Endometrium (tissue), 2 donors: ENCODE measurements around the gene LIMD2.

ENCODE experiments used
- FAIRE-seq: peaks from 2 replicates; lab custom pipeline; 2012; peaks lifted over from hg19 to GRCh38; lab: Jason Lieb, UNC
- donor health status: control.
- donor health status: control.

The LIMD2 gene

DNA sequence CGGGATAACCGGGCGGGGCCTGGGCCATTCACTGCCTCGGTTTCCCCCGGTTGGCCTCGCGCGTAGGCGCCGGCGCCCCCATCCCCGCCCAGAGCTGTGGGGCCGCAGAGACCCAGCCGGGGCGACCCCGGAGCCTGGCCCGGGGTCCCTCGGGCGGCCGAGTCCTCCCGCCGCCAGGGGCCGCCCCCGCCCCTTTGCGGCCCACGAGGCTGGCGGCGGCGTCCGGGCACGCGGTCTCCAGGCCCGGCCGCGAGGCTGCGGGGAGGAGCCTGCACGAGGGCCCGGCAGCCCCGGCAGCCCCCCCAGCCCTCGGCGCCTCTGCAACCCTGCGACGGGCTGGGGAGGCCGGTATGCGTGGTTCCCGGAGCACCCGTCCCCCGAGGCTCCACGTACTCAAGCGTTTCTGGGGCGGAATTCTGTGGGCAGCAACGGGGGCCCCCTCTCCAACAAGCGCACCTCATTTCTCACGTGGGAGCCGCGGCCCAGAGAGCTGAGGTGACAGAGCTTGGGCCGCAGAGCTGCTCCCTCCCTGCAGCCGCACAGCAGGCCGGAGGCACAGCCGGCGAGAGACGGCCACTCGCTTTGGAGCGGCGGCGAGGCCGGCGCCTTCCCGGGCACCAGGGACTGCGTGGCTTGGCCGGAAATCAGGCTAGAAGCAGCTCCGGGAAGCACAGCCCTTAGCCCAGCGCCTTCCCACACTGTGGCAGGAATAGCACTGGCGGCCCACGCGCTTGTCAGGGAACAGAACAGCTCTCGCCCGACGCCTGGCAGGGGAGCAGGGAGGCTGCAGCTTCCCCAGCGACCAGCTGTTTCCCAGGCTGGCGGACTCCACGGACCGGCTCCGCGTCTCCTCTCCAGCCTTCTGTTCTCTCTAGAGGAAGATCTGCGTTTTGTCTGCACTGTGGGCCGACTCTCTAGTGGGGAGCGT lies 867 bp upstream of the LIMD2 start:
- no peak for FAIRE-seq

DNA sequence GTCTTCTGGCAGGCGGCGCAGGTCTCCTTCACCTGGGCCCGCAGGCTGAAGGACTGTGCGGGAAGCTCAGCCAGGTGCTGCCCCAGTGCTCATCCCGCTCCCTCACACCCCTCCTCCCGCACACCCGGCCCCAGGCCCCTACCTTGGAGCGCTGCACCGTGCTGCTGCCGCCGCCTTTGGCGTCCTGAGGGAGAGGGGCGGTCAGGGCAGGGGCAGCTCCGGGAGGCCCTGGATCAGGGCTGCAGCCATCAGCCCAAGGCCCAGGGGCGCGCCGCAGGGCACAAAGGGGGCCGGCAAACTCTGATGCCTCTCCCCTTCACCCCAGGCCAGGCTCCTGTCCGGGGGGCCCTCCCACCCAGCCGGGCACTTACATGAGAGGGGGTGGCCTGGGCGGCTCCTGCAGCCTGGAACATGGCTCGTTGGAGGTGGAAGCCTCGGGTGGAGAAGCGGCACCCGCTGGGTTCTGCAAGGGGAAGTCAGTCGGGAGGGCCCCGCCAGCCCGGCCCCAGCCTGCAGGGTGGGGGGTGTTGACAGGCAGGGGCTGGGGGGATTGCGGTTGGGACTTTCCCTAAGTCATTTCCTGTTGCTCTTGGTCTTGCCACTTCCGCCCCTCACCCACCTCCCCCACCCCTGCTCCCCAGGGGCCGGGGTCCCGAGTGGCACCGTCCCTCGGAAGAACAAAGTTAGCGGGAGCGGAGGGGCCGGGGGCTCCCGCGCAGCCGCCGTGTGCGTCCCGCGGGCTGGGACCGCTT lies 863 bp downstream of the LIMD2 start:
- FAIRE-seq, result no peak

DNA sequence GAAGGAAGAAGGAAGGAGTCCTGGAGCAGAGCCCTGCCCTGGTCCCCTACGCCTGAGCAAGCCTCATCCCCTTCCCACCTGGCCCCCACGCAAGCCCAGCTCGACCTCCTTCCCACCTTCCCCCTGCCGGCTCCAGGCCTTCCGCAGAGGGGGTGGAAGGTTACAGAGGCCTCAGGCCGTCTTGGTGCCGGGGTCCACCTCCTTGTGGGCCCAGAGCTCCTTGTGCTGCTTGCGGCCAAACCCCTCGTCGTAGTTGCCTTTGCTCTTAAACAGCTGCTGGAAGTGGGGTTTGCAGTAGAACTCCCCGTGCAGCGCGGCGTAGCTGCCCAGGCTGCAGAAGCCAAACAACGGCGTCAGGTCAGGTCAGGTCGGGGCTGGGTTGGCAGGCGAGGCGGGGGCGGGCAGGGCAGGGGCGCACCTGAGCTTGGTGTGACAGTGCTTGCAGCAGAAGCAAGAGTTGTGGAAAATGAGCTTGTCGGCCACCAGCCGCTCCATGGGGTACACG lies 1.5 kb downstream of the LIMD2 start:
- no peak for FAIRE-seq

DNA sequence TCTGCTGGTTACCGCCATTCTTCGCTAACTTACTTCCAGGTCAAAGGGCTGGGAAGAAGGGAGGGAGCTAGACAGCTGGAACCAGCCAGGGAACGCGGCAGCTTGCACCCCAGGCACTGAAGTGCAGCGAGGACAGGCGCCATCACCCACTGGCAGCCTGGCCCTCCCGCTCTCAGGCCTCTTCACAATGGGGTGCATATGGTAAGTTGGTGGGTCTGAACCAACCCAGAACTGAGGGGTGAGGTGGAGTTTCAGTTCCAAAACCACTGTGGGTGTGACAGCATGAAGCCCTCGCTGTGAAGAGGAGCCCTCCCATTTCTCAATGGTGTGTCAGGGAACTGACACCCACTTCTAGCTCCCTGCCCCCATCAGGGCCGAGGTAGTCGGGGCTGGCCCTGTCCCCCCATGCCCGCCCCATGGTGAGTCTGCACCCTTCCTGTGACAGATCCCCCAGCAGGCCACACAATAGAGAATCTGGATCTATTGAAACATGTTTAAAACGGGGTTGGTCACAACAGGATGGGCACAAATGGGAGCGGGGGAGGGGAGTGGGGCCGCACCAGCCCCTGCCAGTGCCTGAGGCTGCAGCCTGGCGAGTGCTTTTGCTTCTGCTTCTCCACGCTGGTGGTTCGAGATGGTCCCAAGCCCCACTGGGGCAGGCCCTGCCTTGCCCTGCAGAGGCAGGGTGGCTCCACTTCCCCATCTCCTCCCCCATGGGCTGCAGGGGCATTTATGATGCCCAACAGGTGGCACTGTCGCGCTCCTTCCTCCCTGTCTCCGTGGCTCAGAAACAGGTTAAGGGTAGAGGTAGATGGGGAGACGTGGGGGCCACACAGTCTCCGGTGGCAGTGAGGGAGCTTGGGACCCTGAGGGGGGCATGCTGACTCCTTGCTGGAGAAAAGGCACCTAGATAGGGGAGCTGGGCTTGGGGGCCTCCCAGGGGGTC lies 2.3 kb downstream of the LIMD2 start:
- FAIRE-seq, result no peak

DNA sequence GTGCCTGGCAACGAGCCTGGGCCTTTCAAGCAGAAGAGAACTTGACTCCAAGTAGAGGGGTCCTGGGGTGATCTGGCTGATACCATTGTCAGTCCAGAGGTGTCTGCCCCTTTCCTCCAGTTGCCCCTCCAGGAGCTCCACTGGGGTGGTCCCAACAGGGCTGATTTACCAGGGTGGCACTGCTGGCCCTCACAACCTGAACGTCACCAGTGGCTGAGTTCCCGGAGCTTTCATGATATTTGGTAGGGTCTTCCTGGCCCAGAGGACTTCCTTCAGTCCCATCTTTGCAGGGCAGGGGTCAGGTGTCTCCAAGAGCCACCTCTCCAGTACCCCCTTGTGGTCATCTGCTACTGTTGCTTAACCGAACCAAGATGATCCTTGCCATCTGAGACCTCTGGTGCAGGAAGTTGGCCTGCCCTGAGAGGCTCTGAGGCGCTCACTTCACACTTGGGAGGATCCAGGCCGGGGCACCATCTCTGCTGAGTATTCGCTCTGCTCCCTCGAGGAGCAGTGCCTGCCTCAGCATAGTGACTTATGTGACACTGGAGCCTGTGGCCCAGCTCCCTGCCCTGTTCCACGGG lies 3.5 kb downstream of the LIMD2 start:
- FAIRE-seq, result no peak

DNA sequence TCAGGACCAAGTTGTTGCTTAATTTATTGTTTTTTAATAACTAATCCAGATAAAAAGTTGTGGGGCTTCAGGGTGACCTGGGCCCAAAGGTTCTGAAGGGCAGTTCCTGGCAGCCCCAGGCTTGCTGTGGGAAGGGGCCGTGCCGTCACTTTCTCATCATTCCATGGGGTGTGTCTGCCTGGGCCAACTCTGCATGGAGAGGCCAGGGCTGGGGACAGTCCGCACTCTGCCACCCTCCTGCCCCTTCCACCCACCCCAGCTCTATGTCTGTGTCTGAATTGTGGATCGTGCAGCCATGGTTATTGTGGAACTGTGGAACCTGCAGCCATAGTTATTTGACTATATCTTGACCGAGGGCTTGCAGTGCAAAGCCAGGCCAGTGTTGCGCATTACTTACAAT lies 4.0 kb downstream of the LIMD2 start:
- FAIRE-seq, result no peak

DNA sequence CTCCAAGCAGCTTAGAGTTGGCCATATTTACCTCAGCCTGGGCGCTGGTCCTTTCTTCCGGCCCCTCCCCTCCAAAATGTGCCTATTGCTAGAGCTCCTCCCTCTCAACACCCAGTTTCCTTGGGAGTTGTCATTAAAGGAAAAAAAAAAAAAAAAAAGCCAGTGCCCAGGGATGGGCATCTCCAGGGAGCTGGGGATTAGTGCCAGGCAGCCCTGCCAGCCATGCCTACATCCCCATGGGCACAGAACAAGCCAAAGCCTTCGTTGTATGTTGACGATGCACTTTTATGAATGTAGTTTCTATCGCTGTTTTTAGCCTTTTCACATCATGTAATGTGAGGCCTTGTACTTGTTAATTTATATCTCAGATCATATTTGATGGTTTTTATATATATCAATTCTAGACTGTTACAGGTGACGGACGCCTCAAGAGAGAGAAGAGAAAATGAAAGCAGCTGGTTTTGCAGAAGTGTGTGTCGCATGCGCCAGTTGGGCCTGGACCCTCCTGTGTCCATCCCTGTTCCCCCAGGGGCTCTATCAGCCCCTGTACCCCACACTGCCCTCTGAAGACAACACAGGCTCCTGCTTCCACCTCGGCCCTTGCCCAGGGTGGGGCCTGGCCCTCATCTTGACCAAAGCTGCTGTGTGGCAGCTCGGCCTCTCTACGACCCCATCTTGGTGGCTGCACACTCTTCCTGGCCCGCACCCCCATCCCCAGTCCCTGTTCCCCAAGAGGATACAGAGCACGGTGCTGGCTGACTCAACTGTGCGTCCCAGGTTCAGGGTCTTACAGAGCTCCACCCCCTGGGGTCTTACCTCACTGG lies 4.8 kb downstream of the LIMD2 start:
- FAIRE-seq, result no peak

DNA sequence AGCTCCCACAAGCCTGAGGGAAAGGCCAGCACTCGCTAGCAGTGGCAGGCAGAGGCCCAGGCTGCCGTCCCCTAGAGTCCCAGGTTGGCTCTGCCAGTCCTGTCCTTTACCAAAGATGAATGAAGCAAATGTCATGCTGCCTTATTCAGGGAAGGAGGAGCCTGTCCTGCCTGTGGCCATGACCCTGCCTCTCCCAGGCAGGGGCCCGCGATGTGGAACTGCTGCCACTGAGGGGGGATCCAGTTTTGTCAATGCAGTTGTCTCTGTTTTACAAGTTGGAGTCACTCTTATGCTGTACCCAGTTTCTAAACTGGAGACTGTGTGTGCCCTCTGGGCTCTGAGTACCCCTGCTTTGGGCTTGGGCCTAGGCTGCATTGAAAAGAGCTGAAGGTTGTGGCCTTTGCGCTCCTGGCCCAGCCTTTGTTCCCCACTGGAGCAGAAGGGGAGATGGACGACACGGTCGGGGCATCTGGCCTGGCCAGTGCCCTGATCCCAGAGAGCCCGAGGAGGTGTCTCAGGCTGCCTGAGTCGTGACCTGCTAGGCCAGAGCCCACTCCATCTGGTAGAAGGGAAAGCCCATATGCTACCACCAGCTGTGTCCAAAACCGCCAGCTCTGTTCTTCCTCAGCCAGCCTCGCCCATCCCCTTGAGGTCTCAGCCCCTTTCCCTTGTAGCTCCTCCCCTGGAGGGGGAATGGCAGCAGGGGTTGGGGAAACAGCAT lies 5.5 kb downstream of the LIMD2 start:
- FAIRE-seq, result no peak

DNA sequence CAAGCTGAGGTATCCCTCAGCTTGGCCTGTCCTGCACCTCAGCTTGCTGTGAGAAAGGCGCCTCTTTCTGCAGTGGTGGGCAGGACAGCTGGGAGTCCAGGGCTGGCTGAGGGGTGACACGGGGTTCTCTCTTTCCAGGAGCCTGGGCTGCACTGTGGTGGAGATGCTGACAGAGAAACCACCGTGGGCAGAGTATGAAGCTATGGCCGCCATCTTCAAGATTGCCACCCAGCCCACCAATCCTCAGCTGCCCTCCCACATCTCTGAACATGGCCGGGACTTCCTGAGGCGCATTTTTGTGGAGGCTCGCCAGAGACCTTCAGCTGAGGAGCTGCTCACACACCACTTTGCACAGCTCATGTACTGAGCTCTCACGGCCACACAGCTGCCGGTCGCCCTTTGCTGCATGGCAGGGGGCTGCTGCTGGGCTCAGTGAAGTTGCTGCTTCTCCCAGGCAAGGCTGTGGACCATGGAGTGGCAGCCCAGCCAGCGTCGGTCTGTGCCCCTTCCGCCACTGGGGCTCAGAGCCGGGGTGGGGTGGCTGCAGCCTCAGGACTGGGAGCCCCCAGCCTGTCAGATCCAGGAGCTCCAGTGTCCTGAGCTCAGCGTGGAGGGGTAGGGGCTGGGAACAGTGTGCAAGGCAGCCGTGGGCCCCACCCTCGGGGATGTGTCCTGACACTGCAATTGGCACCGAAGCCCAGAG lies 6.4 kb downstream of the LIMD2 start:
- FAIRE-seq, result no peak

DNA sequence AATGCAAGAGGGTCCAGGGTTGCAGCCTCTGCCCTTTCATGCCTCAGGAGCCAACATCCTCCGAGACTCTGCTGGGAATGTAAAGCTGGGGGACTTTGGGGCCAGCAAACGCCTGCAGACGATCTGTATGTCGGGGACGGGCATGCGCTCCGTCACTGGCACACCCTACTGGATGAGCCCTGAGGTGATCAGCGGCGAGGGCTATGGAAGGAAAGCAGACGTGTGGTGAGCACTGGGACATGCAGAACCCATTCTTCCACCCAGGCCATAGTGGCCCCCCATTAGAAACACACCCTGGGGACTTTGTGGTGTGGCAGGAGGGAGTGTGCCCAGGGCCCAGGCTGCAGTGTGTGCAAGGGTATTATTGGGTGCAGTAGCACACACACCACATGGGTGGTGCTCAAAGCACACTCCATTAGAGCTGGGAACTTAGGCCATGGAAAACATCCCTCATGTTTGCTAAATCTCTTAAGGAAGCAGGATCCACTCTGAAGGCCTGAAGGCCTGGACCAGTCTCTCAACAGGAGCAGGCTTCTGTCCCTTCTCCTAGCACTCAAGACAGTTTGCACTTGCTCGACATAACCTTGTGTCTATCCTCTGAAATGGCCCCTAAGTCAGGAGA lies 7.6 kb downstream of the LIMD2 start:
- no peak for FAIRE-seq

DNA sequence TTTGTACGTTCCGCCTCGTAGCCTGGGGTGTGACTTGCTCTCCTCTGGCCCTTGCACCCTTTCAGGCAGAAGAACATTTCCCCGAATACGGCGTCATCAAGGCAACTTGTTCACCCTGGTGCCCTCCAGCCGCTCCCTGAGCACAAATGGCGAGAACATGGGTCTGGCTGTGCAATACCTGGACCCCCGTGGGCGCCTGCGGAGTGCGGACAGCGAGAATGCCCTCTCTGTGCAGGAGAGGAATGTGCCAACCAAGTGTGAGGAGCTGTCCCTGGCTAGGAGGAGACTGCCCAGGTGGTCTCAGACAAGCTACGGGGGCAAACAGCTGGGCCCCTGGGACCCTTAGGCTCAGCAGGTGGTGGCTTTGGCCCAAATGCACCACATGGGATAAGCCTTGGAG lies 10.4 kb downstream of the LIMD2 start:
- no peak for FAIRE-seq

DNA sequence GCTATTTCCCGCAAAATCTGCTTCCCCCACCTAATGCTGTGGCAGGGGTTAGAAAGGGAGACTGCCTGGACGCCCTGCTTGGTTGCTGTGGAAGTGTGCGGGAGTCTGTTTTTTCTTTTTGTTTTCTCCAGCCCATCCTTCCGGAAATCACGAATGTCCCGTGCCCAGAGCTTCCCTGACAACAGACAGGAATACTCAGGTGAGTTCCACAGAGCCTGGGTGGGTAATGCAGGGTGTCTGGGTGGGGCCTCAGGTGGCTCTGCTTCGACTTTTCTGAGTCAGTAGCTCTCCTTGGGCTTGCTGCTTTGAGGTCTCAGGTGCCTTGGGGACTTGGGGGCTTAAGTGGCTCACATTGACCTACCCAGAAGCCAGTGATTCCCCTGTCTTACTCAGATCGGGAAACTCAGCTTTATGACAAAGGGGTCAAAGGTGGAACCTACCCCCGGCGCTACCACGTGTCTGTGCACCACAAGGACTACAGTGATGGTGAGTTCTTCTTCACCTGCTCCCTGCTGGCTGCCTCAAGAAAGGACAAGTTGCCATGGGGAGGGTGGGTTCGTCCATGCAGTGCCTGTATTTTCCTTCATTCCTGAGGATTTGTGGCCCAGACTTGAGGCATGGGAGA lies 11.4 kb downstream of the LIMD2 start:
- FAIRE-seq, result no peak

DNA sequence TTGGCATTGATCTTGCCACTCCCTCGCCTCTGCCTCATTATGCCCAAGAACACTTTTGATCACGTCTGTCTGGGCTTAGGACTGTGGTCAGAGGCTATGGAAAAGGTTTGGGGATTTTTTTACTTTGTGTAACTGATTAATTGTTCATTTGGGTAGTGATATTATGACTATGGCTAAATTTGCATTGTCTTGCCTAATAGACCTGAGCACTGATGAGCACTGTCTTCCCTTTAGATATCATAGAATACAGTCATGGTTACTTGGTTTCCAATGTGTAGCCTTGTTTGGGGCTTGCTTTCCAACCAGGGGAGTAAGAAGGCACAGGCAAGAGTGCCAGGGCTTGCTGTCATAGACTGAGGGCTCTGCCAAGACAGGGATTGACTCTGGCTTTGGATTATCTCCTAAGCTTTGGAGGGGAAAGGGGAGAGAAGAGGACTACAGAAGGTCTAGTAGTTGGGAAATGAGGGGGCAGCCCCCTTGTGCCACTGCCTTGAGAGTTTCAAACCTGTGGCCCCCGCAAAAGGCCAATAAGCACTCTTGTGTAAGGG lies 13.7 kb downstream of the LIMD2 start:
- no peak for FAIRE-seq

DNA sequence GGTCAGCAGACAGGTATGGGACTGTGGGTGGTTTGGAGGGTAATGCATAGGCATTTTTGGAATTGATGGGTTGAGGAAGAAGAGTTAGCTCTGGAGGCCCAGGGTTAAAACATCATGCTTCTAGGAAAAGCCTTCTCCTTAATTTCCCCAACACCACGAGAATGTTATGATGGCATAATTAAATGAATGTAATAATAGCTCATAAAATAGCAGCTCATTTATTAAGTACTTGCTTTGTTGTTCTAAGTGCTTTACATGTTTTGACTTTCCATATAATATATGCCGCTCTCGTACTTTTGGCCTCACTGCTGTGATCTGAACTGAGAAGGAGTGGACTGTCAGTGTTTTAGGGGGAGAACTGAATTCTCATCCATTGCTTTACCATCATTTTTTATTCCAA lies 14.3 kb downstream of the LIMD2 start:
- FAIRE-seq, result no peak

DNA sequence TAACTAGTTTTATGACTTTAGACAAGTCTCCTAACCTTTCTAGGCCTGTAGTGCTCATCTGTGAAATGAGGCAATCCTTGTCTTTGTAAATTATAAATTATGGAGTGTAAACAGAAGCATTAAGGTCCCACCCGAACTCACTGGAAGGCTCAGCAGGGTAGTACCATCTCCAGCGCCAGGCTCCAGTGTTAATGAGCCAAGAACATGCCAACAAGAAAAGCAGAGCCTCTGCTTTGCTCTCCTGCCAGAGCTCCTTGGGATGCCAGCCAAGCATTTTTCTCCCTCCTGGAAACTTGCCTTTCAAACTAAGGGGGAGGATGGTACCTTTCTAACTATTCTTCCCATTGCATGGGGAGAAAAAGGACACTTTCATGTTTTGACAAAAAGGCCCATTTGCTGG lies 14.9 kb downstream of the LIMD2 start:
- FAIRE-seq, result no peak

DNA sequence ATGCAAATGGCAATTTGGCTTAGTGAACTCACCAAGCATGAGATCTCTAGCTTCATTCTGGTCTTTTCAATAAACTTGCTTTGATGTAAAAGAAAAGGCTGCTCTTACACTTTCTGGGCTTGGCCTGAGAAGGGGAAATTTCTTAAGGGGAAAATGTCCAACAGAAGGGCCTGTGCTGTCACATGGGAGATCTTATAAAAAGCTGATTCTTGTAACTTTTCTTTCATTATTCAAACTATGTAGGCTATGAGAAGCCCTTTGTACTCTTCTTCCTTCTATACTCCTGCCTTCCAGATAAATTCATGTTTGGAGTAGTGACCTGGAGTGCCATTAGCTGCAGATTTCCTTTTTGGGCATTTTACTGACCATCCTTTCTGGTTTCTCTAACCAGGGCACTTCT lies 16.9 kb downstream of the LIMD2 start:
- FAIRE-seq, result no peak

DNA sequence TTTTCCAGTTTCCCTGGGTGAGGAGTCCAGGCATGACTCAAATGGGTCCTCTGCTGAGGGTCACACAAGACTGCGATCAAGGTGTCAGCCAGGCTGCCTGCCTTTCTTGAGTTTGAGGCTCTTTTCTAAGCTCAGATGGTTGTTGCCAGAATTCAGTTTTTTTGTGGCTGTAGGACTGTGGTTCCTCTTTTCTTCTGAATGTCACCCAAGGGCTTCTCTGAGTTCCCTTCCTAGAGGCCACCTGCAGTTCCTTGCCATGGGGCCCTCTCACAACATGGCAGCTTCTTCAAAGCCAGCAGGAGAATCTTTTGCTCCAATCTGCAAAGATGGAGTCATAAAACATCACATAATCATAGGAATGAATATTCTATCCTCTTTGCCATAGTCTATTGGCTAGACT lies 17.5 kb downstream of the LIMD2 start:
- no peak for FAIRE-seq

DNA sequence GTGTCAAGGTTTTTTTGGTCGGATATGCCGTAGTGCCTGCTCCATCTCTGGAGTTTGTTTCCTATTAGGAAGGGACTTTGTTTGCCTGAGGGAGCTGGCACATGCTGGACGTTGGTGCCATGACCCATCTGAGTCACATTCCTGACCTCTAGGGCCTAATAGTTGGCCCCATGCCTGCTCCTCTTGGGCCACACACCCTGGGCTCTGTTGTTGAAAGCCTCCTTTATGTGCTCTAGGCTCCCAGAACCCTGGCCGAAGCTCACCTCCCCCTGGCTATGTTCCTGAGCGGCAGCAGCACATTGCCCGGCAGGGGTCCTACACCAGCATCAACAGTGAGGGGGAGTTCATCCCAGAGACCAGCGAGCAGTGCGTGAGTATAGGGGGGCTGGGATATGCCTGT lies 18.4 kb downstream of the LIMD2 start:
- no peak for FAIRE-seq
